ENCODE measurements around the gene C19orf44. TPM values are rescaled to one million over a fixed set of nuclear protein-coding genes. Genes with fewer than 3 reads are reported as not detected.
A peak's percentile ranks its signal among the peaks of the same experiment; 100 is the strongest.
"Not testable (repeated sequence)": the region's sequence is repeated elsewhere in the genome, so short reads cannot be mapped to it uniquely, and the experiment has no call there.

Gene C19orf44
- total and polyA plus RNA-seq, 3 donors from 2014 or later: 13.6 to 40.9 (median 35.4) TPM

DNA sequence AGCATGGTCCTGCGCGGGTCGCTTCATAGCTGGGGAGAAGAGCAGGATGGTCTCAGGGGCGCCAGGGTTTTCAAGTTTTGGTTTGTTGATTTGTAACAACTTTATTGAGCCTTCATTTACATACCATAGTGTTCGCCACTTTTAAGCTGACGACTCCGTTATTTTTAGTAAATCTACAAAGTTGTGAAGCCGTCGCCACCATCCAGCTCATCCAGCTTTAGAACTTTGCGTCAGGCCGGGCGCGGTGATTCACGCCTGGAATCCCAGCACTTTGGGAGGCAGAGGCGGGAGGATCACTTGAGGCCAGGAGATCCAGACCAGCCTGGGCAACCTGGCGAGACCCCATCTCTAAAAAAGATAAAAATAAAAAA lies 404 bp downstream of the C19orf44 start:
- TF ChIP-seq, protein P1, sequence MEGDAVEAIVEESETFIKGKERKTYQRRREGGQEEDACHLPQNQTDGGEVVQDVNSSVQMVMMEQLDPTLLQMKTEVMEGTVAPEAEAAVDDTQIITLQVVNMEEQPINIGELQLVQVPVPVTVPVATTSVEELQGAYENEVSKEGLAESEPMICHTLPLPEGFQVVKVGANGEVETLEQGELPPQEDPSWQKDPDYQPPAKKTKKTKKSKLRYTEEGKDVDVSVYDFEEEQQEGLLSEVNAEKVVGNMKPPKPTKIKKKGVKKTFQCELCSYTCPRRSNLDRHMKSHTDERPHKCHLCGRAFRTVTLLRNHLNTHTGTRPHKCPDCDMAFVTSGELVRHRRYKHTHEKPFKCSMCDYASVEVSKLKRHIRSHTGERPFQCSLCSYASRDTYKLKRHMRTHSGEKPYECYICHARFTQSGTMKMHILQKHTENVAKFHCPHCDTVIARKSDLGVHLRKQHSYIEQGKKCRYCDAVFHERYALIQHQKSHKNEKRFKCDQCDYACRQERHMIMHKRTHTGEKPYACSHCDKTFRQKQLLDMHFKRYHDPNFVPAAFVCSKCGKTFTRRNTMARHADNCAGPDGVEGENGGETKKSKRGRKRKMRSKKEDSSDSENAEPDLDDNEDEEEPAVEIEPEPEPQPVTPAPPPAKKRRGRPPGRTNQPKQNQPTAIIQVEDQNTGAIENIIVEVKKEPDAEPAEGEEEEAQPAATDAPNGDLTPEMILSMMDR (IDR thresholded peaks at IDR 0.05): no peak
- TF ChIP-seq POLR2A (IDR thresholded peaks at IDR 0.05): no peak
- H3K27me3 ChIP-seq: no peaks in the 10 kb centered on the region
- peaks cover 6% of the 10 kb centered on the region for H3K4me1 ChIP-seq
- H3K27ac ChIP-seq: peak overlapping the region in 1 of 2 donors; percentile 31
- DNase-seq: peak; percentile 43
- no peaks in the 10 kb centered on the region for H3K36me3 ChIP-seq (ENCODE audit: low read depth, missing control alignments)
- H3K4me3 ChIP-seq: peak overlapping the region; percentile 50 to 86
- H3K9me3 ChIP-seq: no peaks in the 10 kb centered on the region
- intact Hi-C loops (cut with DNase I; ENCODE audit: low total_unique reads): no loop called here
- 2 to 12% methylated on average over 16 of the region's 16 CpGs for WGBS, 2 donors

DNA sequence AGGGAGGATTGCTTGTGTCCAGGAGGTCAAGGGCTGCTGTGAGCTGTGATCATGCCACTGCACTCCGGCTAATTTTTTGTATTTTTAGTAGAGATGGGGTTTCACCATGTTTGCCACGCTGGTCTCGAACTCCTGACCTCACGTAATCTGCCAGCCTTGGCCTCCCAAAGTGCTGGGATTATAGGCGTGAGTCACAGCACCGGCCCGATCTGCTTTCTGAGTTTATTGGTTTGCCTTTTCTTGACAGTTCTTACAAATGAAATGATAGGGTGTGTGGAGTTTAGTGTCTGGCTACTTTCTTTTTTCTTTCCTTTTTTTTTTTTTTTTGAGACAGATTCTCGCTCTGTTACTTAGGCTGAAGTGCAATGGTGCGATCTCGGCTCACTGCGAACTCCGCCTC lies 848 bp downstream of the C19orf44 start:
- H3K4me1 ChIP-seq: peaks cover 6% of the 10 kb centered on the region
- TF ChIP-seq, protein P1 (IDR thresholded peaks at IDR 0.05): no peak
- no peak for TF ChIP-seq POLR2A (IDR thresholded peaks at IDR 0.05)
- peak overlapping the region; percentile 50 to 86 for H3K4me3 ChIP-seq
- no peak overlapping the region for H3K27ac ChIP-seq
- WGBS, 2 donors: 51 to 68% methylated on average over 12 of the region's 12 CpGs
- no peaks in the 10 kb centered on the region for H3K27me3 ChIP-seq
- no peaks in the 10 kb centered on the region for H3K9me3 ChIP-seq
- intact Hi-C loops (cut with DNase I; ENCODE audit: low total_unique reads): no loop called here
- no peaks in the 10 kb centered on the region for H3K36me3 ChIP-seq (ENCODE audit: low read depth, missing control alignments)
- no peak for DNase-seq

DNA sequence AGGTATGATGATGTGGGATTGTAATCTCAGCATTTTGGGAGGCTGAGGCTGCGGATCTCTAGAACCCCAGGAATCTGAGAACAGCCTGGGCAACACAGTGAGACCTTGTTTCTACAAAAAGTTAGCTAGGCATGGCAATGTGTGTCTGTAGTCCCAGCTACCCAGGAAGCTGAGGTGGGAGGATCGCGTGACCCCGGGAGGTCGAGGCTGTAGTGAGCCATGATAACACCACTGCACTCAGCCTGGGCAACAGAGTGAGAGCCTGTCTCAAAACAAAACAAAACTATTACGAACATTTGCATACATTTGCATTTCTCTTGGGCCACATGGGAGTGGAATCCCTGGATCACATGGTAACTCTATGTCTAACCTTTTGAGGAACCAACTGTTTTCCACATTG lies 1.6 kb downstream of the C19orf44 start:
- no peak overlapping the region for H3K4me3 ChIP-seq
- DNase-seq: no peak
- intact Hi-C loops (cut with DNase I; ENCODE audit: low total_unique reads): no loop called here
- H3K4me1 ChIP-seq: peaks cover 6% of the 10 kb centered on the region
- WGBS, 2 donors: 89 to 92% methylated on average over 6 of the region's 6 CpGs
- no peak overlapping the region for H3K27ac ChIP-seq
- no peak for TF ChIP-seq POLR2A (IDR thresholded peaks at IDR 0.05)
- TF ChIP-seq, protein P1 (IDR thresholded peaks at IDR 0.05): no peak
- H3K36me3 ChIP-seq (ENCODE audit: low read depth, missing control alignments): no peaks in the 10 kb centered on the region
- no peaks in the 10 kb centered on the region for H3K27me3 ChIP-seq
- no peaks in the 10 kb centered on the region for H3K9me3 ChIP-seq

DNA sequence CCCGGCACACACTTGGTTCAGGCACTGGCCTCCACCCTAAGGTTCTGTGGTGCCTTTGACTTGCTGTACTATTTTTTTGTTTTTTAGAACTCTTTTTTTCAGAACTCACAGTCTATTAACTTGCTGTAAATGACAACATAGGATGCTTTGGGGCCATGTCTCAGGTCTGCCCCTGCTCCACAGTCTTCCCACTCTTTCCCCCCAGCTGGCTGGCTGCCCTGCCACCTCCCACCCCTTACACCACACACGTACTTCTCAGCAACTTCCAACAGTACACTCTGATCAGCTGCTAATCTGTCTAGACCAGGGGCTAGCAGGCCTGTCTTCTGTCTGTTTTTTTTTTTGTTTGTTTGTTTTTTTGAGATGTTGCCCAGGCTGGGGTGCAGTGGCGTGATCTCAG lies 8.1 kb downstream of the C19orf44 start:
- intact Hi-C loops (cut with DNase I; ENCODE audit: low total_unique reads): no loop called here
- no peak overlapping the region for H3K27ac ChIP-seq
- H3K36me3 ChIP-seq (ENCODE audit: low read depth, missing control alignments): no peaks in the 10 kb centered on the region
- no peaks in the 10 kb centered on the region for H3K27me3 ChIP-seq
- TF ChIP-seq, protein P1 (IDR thresholded peaks at IDR 0.05): no peak
- TF ChIP-seq POLR2A (IDR thresholded peaks at IDR 0.05): no peak
- 70 to 78% methylated on average over 3 of the region's 3 CpGs for WGBS, 2 donors
- no peak for DNase-seq
- H3K4me3 ChIP-seq: no peak overlapping the region
- H3K4me1 ChIP-seq: peaks cover 5% of the 10 kb centered on the region
- no peaks in the 10 kb centered on the region for H3K9me3 ChIP-seq

DNA sequence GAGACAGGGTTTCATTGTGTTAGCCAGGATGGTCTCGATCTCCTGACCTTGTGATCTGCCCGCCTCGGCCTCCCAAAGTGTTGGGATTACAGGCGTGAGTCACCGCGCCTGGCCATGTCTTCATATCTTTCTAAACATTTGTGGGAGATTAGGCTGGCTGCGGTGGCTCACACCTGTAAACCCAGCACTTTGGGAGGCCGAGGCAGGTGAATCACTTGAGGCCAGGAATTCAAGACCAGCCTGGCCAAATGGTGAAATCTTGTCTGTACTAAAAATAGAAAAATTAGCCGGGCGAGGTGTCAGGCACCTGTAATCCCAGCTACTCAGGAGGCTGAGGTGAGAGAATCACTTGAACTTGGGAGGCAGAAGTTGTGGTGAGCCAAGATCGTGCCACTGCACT lies 10.0 kb downstream of the C19orf44 start:
- 90 to 91% methylated on average over 11 of the region's 11 CpGs for WGBS, 2 donors
- H3K9me3 ChIP-seq; H3K36me3 ChIP-seq (ENCODE audit: low read depth, missing control alignments); DNase-seq; H3K27ac ChIP-seq; intact Hi-C loops (cut with DNase I; ENCODE audit: low total_unique reads); H3K27me3 ChIP-seq; H3K4me3 ChIP-seq: not testable (repeated sequence)
- H3K4me1 ChIP-seq: peaks cover 15% of the 10 kb centered on the region
